Mesendoderm (in vitro differentiated cells): ENCODE data around the gene ABCC4.
A peak's percentile ranks its signal among the peaks of the same experiment; 100 is the strongest.

Source experiments
- DNase-seq: peaks from one replicate; pipeline ENCODE4 v3.0.0; 2013
- H2AK5ac ChIP-seq: 2 replicates; pipeline ENCODE4 v1.6.1; 2013; ENCODE audit warnings: low read length, inconsistent platforms
- H2BK120ac ChIP-seq: 2 replicates; pipeline ENCODE4 v1.6.1; 2013; ENCODE audit warnings: low read depth, mild to moderate bottlenecking, low read length, moderate library complexity, mixed read lengths
- H2BK15ac ChIP-seq: replicated peaks from 2 replicates; pipeline ENCODE4 v1.6.1; 2013; ENCODE audit warnings: low read depth, mild to moderate bottlenecking, moderate library complexity
- H2BK5ac ChIP-seq: 2 replicates; pipeline ENCODE4 v1.6.1; 2013; ENCODE audit warnings: low read length, inconsistent platforms
- H3K18ac ChIP-seq: 2 replicates; pipeline ENCODE4 v1.6.1; 2013; ENCODE audit warnings: mild to moderate bottlenecking, low read length, mixed read lengths
- H3K23ac ChIP-seq: one replicate; pipeline ENCODE4 v1.6.1; 2013; ENCODE audit warnings: low read length
- H3K27ac ChIP-seq: 2 replicates; pipeline ENCODE4 v1.5.1; 2013; ENCODE audit warnings: low read depth, mild to moderate bottlenecking, inconsistent platforms, low read length, moderate library complexity
- H3K27me3 ChIP-seq: 2 replicates; pipeline ENCODE4 v1.6.1; 2013; ENCODE audit warnings: low read length, control low read depth, mild to moderate bottlenecking, inconsistent platforms; ENCODE audit not compliant: insufficient read depth, poor library complexity
- H3K36me3 ChIP-seq: 2 replicates; pipeline ENCODE4 v1.6.1; 2013; ENCODE audit warnings: low read length, inconsistent platforms; ENCODE audit not compliant: control insufficient read depth, insufficient read depth
- H3K4ac ChIP-seq: one replicate; pipeline ENCODE4 v1.6.1; 2013; ENCODE audit warnings: low read depth, mild to moderate bottlenecking, low read length, moderate library complexity
- H3K4me1 ChIP-seq: 2 replicates; pipeline ENCODE4 v1.6.1; 2013; ENCODE audit warnings: low read depth, low read length, inconsistent platforms; ENCODE audit not compliant: control insufficient read depth
- H3K4me2 ChIP-seq: 2 replicates; pipeline ENCODE4 v1.6.1; 2013; ENCODE audit warnings: low read length
- H3K4me3 ChIP-seq: 2 replicates; pipeline ENCODE4 v1.5.1; 2013; ENCODE audit warnings: mild to moderate bottlenecking, low read length
- H3K56ac ChIP-seq: one replicate; pipeline ENCODE4 v1.6.1; 2013; ENCODE audit warnings: low read length
- H3K79me1 ChIP-seq: 2 replicates; pipeline ENCODE4 v1.6.1; 2013; ENCODE audit warnings: low read length, inconsistent platforms
- H3K79me2 ChIP-seq: 2 replicates; pipeline ENCODE4 v1.6.1; 2013; ENCODE audit warnings: mild to moderate bottlenecking, low read length; ENCODE audit not compliant: control insufficient read depth, insufficient read depth
- H3K9ac ChIP-seq: 2 replicates; pipeline ENCODE4 v1.6.1; 2013; ENCODE audit warnings: low read length, inconsistent platforms
- H4K5ac ChIP-seq: one replicate; pipeline ENCODE4 v1.6.1; 2013; ENCODE audit warnings: low read length
- H4K8ac ChIP-seq: one replicate; pipeline ENCODE4 v1.6.1; 2013; ENCODE audit warnings: low read depth, mild to moderate bottlenecking, control low read depth, low read length, moderate library complexity
- WGBS: extraction: QIAGEN DNeasy Blood & Tissue Kit; methylation state at CpG from one replicate; pipeline ENCODE4 v1.1.7; 2013; ENCODE audit warnings: low lambda C conversion rate, missing lambda C conversion rate; ENCODE audit not compliant: insufficient coverage; ENCODE audit errors: extremely low coverage; 5-methylcytosine and 5-hydroxymethylcytosine counted together

ABCC4 gene

GRCh38 chr13:94997126-94997525, 304.1 kb downstream of the ABCC4 start:
- Histone ChIP-seq H3K27me3 (no peaks in the 10 kb centered on the region), H3K4me2 (no peak overlapping the region), H3K18ac (no peak overlapping the region), H2AK5ac (no peak overlapping the region), H4K8ac (no peak overlapping the region), H3K36me3 (no peaks in the 10 kb centered on the region), H3K4me3 (no peak overlapping the region), H3K4ac (no peak overlapping the region), H2BK120ac (no peak overlapping the region), H4K5ac (no peak overlapping the region), H2BK5ac (no peak overlapping the region), H2BK15ac (no peak overlapping the region), H3K79me1 (no peaks in the 10 kb centered on the region), H3K56ac (no peak overlapping the region), H3K9ac (no peak overlapping the region), H3K27ac (no peak overlapping the region), H3K4me1 (no peaks in the 10 kb centered on the region), H3K23ac (no peak overlapping the region), H3K79me2 (no peaks in the 10 kb centered on the region)
- no peak for DNase-seq

- no peak overlapping the region for H3K4me2 ChIP-seq
- H3K56ac ChIP-seq, result no peak overlapping the region
- H3K18ac ChIP-seq, result no peak overlapping the region
- no peaks in the 10 kb centered on the region for H3K27me3 ChIP-seq
- peak; percentile 39 for DNase-seq
- H4K8ac ChIP-seq, result no peak overlapping the region
- no peak overlapping the region for H3K4ac ChIP-seq
- H2AK5ac ChIP-seq, result no peak overlapping the region
- no peak overlapping the region for H3K4me3 ChIP-seq
- H2BK5ac ChIP-seq, result no peak overlapping the region
- no peaks in the 10 kb centered on the region for H3K79me1 ChIP-seq
- WGBS, result no CpG with 5 or more reads among the region's 1 CpG
- H3K79me2 ChIP-seq, result no peaks in the 10 kb centered on the region
- H3K4me1 ChIP-seq, result no peaks in the 10 kb centered on the region
- no peak overlapping the region for H4K5ac ChIP-seq
- H2BK120ac ChIP-seq, result no peak overlapping the region
- H3K36me3 ChIP-seq, result no peaks in the 10 kb centered on the region
- no peak overlapping the region for H2BK15ac ChIP-seq
- H3K9ac ChIP-seq, result no peak overlapping the region
- H3K27ac ChIP-seq, result no peak overlapping the region
- H3K23ac ChIP-seq, result no peak overlapping the region
Measured at GRCh38 chr13:94996445-94996844, 304.8 kb downstream of the ABCC4 start.

- H3K23ac ChIP-seq, result no peak overlapping the region
- H3K36me3 ChIP-seq, result no peaks in the 10 kb centered on the region
- no peak for DNase-seq
- no peaks in the 10 kb centered on the region for H3K79me1 ChIP-seq
- H3K4me1 ChIP-seq, result no peaks in the 10 kb centered on the region
- H3K4ac ChIP-seq, result no peak overlapping the region
- no peak overlapping the region for H3K18ac ChIP-seq
- WGBS, result no CpG with 5 or more reads among the region's 3 CpGs
- H3K9ac ChIP-seq, result no peak overlapping the region
- H4K5ac ChIP-seq, result no peak overlapping the region
- H3K79me2 ChIP-seq, result no peaks in the 10 kb centered on the region
- H3K4me2 ChIP-seq, result no peak overlapping the region
- H2BK15ac ChIP-seq, result no peak overlapping the region
- H3K27me3 ChIP-seq, result no peaks in the 10 kb centered on the region
- no peak overlapping the region for H2AK5ac ChIP-seq
- H3K27ac ChIP-seq, result no peak overlapping the region
- no peak overlapping the region for H2BK5ac ChIP-seq
- H2BK120ac ChIP-seq, result no peak overlapping the region
- no peak overlapping the region for H4K8ac ChIP-seq
- no peak overlapping the region for H3K4me3 ChIP-seq
- H3K56ac ChIP-seq, result no peak overlapping the region
Measured at GRCh38 chr13:94994506-94994905, 306.7 kb downstream of the ABCC4 start.

- Histone ChIP-seq H3K27ac (no peak overlapping the region), H3K9ac (no peak overlapping the region), H4K5ac (no peak overlapping the region), H4K8ac (no peak overlapping the region), H2AK5ac (no peak overlapping the region), H3K79me2 (no peaks in the 10 kb centered on the region), H3K36me3 (no peaks in the 10 kb centered on the region), H3K23ac (no peak overlapping the region), H3K4me3 (no peak overlapping the region), H3K56ac (no peak overlapping the region), H2BK15ac (no peak overlapping the region), H2BK5ac (no peak overlapping the region), H3K4me1 (no peaks in the 10 kb centered on the region), H3K4ac (no peak overlapping the region), H3K27me3 (no peaks in the 10 kb centered on the region), H3K18ac (no peak overlapping the region), H3K4me2 (no peak overlapping the region), H3K79me1 (no peaks in the 10 kb centered on the region), H2BK120ac (no peak overlapping the region)
- DNase-seq, result no peak
- WGBS, result no CpG with 5 or more reads among the region's 3 CpGs
Measured at GRCh38 chr13:94993616-94994015, 307.6 kb downstream of the ABCC4 start.

- Histone ChIP-seq H2BK5ac (no peak overlapping the region), H4K8ac (no peak overlapping the region), H3K79me2 (no peaks in the 10 kb centered on the region), H3K9ac (no peak overlapping the region), H3K18ac (no peak overlapping the region), H3K4me1 (no peaks in the 10 kb centered on the region), H3K27me3 (no peaks in the 10 kb centered on the region), H3K36me3 (no peaks in the 10 kb centered on the region), H3K79me1 (no peaks in the 10 kb centered on the region), H3K4me3 (no peak overlapping the region), H2BK15ac (no peak overlapping the region), H3K27ac (no peak overlapping the region), H3K23ac (no peak overlapping the region), H3K4ac (no peak overlapping the region), H4K5ac (no peak overlapping the region), H2AK5ac (no peak overlapping the region), H3K4me2 (no peak overlapping the region), H3K56ac (no peak overlapping the region), H2BK120ac (no peak overlapping the region)
- WGBS, result no CpG with 5 or more reads among the region's 9 CpGs
- no peak for DNase-seq
Measured at GRCh38 chr13:94992036-94992960, 309.0 kb downstream of the ABCC4 start.

DNA sequence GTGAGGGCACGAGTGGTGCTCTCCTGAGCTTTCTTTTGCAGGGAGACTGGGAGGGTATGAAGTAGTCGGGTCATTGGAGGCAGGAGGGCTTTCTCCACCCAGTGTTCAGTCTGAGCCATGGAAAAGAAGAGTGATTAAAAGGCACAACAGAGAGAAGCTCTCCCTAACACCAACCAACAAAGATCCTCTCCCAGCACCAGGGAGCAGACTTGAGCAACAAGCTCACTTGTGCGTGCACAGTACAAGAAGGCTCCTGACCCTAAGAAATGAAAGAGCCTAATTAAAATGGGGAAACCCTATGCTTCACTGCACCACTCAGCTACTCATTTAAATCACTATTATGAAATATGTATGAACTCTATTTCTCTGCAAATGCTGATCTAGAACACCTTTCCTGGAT, 312.6 kb downstream of the ABCC4 start:
- H2BK5ac ChIP-seq, result no peak overlapping the region
- no CpG with 5 or more reads among the region's 3 CpGs for WGBS
- no peak overlapping the region for H4K8ac ChIP-seq

More for the DNA sequence above, 312.6 kb downstream of the ABCC4 start:
- no peak overlapping the region for H2BK120ac ChIP-seq
- no peak overlapping the region for H3K4ac ChIP-seq
- no peak overlapping the region for H3K4me3 ChIP-seq
- no peaks in the 10 kb centered on the region for H3K79me1 ChIP-seq
- H3K9ac ChIP-seq, result no peak overlapping the region
- H4K5ac ChIP-seq, result no peak overlapping the region
- no peaks in the 10 kb centered on the region for H3K36me3 ChIP-seq
- no peak overlapping the region for H2BK15ac ChIP-seq
- no peak overlapping the region for H3K18ac ChIP-seq
- peak; percentile 60 for DNase-seq
- no peak overlapping the region for H3K4me2 ChIP-seq
- no peak overlapping the region for H3K27ac ChIP-seq
- H2AK5ac ChIP-seq, result no peak overlapping the region
- no peaks in the 10 kb centered on the region for H3K79me2 ChIP-seq
- H3K23ac ChIP-seq, result no peak overlapping the region
- H3K27me3 ChIP-seq, result no peaks in the 10 kb centered on the region
- H3K56ac ChIP-seq, result no peak overlapping the region
- H3K4me1 ChIP-seq, result no peaks in the 10 kb centered on the region
